Brain pericyte (primary cell): Measurements from ENCODE around the gene SLC13A3.
"Not testable (repeated sequence)": the region's sequence is repeated elsewhere in the genome, so short reads cannot be mapped to it uniquely, and the experiment has no call there.

Source experiments
- DNase-seq: peaks from one replicate; pipeline ENCODE4 v3.0.0-alpha.2; 2012; ENCODE audit warnings: low read depth, low spot score

SLC13A3 gene

GRCh38 chr20:46681032-46681854 lies 30.0 kb upstream of the SLC13A3 start:
- no peak for DNase-seq

GRCh38 chr20:46680684-46681031 lies 29.4 kb upstream of the SLC13A3 start:
- DNase-seq, result no peak

DNA sequence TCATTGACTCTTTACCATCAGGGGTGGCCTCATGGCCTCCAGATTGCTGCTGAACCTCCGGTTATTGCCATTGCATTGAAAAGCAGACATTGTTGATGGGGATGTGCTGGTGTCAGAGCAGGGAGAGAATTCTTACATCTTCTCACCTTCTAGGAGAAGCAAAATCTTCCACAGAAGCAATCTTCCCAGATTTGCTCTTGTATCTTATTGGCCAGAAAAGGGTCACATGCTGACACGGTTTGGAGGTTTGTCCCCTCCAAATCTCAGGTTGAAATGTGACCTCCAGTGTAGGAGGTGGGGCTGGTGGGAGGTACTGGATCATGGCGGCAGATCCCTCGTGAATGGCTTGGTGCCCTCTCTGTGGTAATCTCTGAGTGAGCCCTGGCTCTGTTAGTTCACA lies 27.3 kb upstream of the SLC13A3 start:
- DNase-seq, result no peak

- no peak for DNase-seq
Observed at GRCh38 chr20:46677608-46678007, 26.3 kb upstream of the SLC13A3 start.

DNA sequence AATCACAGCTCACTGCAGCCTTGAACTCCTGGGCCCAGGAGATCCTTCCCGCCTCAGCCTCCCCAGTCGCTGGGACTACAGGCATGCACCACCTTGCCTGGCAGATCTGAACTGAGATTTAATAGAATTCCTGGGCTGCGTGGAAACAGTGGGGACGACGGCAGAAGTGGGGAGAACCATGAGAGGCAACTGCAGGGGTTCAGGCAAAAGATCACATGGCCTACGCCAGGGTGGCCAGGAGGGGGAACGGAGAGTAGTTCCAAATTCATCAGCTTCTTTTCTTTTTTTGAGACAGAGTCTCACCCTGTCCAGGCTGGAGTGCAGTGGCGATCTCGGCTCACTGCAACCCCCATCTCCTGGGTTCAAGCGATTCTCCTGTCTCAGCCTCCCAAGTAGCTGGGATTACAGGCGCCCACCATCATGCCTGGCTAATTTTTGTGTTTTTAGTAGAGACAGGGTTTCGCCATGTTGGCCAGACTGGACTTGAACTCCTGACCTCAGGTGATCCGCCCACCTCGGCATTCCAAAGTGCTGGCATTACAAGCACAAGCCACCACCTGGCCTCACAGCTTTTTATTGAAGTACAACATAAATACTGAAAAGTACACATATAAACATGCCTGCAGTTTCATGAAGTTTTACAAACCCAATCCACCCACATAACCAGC lies 25.5 kb upstream of the SLC13A3 start:
- DNase-seq, result not testable (repeated sequence)

DNA sequence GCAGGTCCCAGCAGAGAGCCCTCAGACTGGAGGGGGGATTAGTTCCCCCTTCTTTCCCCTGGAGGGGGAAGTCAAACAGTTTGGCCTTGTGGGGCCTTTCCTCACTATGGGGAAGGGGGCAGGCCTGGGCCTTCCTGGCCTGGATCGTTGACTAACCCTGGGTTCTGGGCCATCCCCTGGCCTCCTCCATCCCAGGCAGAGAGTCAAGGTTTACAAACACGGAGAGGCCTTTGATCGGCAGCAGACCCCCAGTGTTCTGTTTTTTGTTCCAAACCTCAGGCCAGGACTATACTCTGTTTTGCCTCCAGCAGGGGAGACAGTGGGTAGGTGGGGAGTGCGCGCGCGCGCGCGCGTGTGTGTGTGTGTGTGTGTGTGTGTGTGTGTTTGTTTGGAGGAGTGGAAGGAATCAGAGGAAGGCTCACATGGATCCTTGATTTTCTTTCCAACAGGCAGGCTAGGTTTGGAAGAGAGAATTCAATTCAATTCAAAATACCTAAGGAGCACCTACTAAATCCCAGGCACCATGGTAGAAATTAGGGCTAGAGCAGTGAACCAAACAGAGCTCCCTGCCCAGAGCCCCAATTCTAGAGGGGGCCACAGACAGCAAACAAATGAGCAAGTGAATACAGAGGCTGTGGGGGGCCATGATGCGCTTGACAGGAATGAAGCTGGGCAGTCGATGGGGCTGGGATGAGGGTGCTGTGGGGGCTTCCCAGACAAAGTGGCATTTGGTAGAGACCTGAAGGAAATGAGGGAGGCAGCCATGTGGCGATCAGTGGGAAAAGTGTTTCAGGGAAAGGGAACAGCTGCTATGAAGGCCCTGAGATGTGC lies 23.2 kb upstream of the SLC13A3 start:
- peak; percentile 81 for DNase-seq

DNA sequence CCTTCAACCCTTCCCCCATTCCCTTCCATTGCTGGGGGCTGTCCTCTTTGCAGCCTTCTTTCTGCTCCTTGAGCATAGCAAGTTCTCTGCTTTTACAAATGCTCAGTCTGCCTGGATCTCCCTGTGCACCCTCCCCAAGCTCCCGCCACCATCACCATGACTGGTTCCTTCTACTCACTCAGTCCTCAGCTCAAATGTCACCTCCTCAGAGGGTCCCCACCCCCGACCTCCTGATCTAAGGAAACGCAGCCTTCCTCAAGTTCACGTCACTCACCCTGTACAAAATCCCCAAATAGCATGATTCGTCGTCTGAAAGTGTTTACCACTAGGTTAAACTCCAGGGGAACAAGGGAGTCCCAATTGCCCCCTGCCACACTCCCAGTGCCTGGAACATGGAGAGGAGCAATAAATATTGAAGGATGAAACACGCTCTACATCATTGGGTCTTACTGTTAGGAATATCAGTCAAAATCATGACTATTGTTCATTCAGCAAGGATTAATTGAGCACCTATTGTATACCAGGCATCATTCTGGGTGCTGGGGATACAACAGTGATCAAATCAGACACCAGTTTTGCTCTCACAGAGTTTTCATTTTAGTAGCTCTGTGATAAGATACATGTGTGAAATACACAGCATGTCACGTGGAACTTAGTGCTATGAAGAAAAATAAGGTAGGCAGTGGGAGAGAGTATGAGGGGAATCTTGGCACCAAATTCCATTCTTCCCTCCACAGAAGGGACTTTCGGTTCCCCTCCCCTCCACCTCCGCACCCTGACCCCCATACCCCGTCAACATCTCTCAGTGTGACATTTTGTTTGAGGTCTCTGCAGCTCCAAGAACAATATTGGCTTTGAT lies 22.4 kb upstream of the SLC13A3 start:
- no peak for DNase-seq

DNA sequence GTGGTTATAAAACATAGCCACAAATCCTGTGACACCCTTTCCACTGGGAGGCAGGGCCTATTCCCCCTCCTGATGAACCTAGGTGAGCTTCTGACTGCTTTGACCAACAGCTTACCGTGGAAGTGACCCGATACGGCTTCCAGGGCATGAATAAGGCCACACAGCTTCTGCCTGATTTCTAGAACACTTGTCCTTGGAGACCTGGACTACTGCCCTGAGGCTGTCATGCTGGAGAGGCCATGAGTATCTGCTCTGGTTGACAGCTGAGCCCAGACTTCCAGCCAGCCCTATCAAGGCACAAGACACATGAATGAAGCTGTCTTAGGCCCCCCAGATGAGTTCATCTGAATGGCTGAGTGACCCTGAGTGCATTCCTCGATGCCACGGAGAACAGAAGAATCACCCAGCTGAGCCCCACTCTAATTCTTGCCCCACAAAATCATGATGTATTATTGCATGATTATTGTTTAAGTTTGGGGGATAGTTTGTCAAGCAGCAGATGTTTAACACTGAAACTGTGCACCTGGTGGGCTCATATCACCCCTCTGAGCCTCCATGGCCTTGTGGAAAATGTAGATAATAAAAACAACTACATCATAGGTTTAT lies 21.4 kb upstream of the SLC13A3 start:
- no peak for DNase-seq

GRCh38 chr20:46671866-46672542 lies 20.7 kb upstream of the SLC13A3 start:
- DNase-seq, result no peak

DNA sequence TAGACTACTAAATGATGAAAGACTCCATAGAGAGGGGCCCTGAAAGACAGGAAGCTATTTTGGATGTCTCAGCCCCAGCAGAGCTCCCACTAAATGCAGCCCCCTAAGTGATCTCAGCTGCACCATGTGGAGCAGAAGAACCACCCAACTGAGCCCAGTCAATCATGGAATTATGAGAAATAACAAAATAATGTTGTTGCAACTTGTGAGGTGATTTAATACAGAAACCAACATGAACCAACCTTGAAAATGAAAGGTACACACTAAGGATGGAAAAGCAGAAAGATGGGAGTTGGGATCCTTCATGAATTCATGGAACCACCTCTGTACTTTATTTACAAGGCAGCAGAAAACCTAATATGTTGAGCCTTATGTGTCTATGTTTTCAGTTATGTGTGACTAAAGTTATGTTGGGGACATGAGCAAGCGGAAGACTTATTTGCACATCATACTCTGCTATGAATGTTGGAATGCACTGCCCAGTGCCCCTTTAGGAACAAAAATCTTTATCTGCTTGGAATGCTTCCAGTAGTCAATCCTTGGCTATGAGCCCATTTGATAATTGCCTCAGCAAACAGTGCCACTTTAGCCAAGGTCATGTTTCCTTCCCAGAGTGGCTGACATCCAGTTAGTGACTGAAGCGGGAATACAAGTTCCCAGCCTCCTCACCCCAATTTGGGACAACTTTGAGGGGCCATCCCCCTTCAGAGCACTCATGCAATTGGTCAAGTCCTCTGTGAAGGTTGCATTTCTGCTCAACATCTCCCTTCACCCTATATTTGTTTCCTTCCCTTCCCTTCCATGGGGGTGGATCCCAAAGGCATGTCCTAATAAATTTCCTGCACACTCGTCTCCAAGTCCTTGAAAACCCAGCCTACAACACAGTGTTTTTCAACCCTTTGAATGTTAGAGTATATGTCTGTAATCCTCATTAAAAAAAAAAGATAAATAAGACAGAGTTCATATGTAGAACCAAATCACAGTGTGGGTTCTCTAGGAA lies 19.6 kb upstream of the SLC13A3 start:
- DNase-seq, result no peak

GRCh38 chr20:46670228-46670584 lies 18.9 kb upstream of the SLC13A3 start:
- DNase-seq, result no peak

GRCh38 chr20:46666818-46667515 lies 15.7 kb upstream of the SLC13A3 start:
- no peak for DNase-seq

DNA sequence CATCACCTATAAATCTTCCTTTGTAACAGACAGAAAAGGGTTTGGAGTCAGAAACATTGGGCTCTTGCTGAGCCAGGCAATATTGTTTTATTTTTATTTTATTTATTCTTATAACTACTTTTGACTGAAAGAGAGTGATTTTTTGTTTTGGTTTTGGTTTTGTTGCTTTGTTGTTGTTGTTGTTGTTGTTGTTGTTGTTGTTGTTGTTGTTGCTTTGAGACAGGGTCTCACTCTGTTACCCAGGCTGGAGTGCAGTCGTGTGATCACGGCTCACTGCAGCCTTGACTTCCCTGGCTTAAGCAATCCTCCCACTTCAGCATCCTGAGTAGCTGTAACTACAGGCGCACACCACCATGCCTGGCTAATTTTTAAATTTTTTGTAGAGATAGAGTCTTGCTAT lies 15.0 kb upstream of the SLC13A3 start:
- DNase-seq, result no peak

- no peak for DNase-seq
Observed at GRCh38 chr20:46665602-46666001, 14.3 kb upstream of the SLC13A3 start.

GRCh38 chr20:46663531-46663930 lies 12.3 kb upstream of the SLC13A3 start:
- no peak for DNase-seq

- no peak for DNase-seq
Observed at GRCh38 chr20:46661659-46662058, 10.4 kb upstream of the SLC13A3 start.

GRCh38 chr20:46660487-46660886 lies 9.2 kb upstream of the SLC13A3 start:
- DNase-seq, result no peak

- no peak for DNase-seq
Observed at GRCh38 chr20:46657618-46658017, 6.4 kb upstream of the SLC13A3 start.

DNA sequence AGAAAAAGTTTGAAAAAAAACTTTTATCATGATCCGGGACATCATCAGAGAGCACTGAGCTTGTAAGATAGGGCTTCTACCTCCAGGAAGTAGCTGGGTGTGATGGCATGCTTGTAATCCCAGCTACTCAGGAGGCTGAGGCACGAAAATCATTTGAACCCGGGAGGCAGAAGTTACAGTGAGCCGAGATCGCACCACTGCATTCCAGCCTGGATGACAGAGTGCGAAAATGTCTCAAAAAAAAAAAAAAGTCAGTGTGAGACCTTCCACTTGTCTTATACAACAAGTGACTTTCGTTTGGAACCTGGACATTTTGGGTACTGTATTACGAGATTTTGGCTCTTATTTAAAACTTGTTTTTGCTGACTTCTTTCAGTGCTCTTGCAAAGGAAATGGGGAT lies 5.9 kb upstream of the SLC13A3 start:
- no peak for DNase-seq
